Stimulated activated CD4-positive, alpha-beta T cell treated with anti-CD3 and anti-CD28 coated beads, Interleukin-15, amount 100 ng/mL, for 1 hour (primary cell): ENCODE results near the gene CYTH3.
"Not testable (repeated sequence)": the region's sequence is repeated elsewhere in the genome, so short reads cannot be mapped to it uniquely, and the experiment has no call there.

Experiments
- DNase-seq, 2 donors: peaks; one replicate each; pipeline ENCODE4 v3.0.0-alpha.2; 2020; ENCODE audit warnings: low read depth in 1 of 2, low spot score in 1 of 2

CYTH3 gene

GRCh38 chr7:6198689-6199595, 73.5 kb downstream of the CYTH3 start:
- DNase-seq, result no peak

- DNase-seq, result no peak
These were observed 74.4 kb downstream of the CYTH3 start for GRCh38 chr7:6197801-6198551.

DNA sequence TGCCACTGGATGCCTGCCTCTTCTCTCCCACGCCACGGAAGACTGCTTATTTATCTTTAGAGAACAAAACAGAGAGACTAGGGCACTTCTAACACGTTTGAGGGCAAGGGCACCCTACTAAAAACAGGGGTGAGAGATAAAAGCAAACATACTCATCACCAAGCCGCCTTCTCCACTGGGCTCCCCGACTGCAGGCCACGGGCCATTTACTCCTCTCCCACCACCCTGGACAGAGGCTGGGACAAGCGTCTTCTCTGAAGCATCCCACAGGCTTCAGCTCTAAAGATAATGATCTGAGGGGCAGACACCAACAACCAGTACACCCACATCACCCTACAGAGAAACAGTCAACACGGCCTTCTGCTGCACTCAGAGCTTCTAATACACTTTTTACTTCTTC, 78.7 kb downstream of the CYTH3 start:
- DNase-seq, result no peak

- DNase-seq, result not testable (repeated sequence)
These were observed 81.9 kb downstream of the CYTH3 start for GRCh38 chr7:6190563-6190962.

DNA sequence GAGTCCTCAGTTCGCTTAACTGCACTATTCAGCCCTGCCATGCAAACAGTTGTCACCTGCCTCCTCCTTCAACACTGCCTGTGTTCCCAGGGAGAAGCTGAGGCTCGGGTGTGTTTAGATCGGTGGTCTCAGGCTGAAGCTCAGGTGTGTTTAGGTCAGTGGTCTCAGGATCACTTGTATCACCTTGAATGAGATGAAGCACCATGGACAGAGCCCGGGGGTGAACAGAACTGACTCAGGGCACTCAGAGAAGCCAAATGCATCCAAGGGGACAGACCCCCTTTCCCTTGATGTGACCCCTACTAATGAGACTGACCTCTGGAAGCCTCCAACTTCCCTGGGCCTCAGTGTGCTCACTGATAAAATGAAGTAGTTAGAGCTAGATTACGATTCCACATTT, 84.0 kb downstream of the CYTH3 start:
- no peak for DNase-seq

GRCh38 chr7:6186577-6186976, 85.8 kb downstream of the CYTH3 start:
- no peak for DNase-seq

DNA sequence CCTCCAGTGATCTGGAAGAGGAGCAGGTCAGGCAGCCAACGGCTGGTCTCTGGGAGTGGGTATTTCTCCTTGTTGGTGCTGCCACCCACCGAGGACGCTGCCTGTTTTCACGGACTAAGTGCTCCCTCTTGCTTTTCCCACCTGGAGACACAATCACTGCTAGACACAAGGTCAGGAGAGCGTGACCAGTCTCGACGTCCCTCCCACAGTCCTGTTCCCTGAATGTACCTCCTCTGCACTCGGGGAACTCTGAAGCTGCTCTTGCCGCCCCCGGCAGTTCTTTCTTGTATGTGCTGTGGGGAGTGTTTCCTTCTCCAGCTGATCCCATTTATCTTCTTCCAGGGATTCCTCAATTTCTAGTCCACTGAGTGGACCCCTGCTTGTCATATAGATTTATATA, 89.4 kb downstream of the CYTH3 start:
- no peak for DNase-seq

GRCh38 chr7:6181136-6181535, 91.3 kb downstream of the CYTH3 start:
- DNase-seq, result no peak

GRCh38 chr7:6180344-6180725, 92.1 kb downstream of the CYTH3 start:
- DNase-seq, result no peak

- no peak for DNase-seq
These were observed 92.6 kb downstream of the CYTH3 start for GRCh38 chr7:6179620-6180343.

- no peak for DNase-seq
These were observed 94.0 kb downstream of the CYTH3 start for GRCh38 chr7:6178298-6179029.

DNA sequence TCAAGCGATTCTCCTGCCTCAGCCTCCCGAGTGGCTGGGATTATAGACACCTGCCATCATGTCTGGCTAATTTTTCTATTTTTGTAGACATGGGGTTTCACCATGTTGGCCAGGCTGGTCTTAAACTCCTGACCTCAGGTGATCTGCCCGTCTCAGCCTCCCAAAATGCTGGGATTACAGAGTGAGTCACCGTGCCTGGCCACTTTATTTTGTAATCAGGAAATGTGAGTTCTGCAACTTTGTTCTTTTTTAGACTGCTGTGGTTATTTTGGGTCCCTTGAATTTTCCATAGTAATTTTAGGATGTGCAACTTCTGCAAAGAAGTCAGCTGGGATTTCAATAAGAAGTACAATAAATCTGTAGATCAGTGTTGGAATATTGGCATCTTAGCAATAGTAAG, 96.8 kb downstream of the CYTH3 start:
- no peak for DNase-seq

GRCh38 chr7:6172910-6173295, 99.5 kb downstream of the CYTH3 start:
- DNase-seq, result no peak

DNA sequence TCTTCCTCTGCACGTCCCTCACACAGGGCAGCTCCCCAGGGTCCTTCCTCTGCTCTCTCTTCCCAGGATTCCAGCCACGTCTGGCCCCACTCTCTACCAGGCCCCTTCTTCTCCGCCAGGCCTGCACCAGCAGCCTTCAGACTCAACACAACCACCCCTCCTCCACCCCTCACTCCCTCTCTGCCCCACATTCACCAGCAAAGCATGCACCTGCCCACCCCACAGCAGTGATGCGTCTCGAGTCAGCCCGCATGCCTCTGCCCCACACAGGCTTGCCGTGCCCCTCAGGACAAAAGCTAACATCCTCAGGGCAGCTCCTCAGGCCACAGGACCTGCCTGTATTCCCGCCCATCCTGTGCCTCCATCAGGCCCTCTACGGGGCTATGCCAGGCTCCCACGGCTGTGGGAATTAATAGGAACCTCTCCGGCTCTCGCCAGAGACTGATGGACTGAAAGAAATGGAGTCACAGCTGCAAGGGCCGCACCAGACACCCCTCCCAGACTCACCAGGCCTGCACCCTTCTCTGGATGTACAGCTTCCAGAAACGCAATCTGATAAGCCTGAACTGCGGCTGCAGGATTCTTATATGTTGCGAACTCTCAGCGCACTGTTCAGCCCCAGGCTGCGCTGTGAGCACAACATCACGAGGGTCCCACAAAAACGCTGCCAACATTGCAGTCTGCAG, 100.1 kb downstream of the CYTH3 start:
- DNase-seq, result no peak

GRCh38 chr7:6171532-6172223, 100.7 kb downstream of the CYTH3 start:
- no peak for DNase-seq

DNA sequence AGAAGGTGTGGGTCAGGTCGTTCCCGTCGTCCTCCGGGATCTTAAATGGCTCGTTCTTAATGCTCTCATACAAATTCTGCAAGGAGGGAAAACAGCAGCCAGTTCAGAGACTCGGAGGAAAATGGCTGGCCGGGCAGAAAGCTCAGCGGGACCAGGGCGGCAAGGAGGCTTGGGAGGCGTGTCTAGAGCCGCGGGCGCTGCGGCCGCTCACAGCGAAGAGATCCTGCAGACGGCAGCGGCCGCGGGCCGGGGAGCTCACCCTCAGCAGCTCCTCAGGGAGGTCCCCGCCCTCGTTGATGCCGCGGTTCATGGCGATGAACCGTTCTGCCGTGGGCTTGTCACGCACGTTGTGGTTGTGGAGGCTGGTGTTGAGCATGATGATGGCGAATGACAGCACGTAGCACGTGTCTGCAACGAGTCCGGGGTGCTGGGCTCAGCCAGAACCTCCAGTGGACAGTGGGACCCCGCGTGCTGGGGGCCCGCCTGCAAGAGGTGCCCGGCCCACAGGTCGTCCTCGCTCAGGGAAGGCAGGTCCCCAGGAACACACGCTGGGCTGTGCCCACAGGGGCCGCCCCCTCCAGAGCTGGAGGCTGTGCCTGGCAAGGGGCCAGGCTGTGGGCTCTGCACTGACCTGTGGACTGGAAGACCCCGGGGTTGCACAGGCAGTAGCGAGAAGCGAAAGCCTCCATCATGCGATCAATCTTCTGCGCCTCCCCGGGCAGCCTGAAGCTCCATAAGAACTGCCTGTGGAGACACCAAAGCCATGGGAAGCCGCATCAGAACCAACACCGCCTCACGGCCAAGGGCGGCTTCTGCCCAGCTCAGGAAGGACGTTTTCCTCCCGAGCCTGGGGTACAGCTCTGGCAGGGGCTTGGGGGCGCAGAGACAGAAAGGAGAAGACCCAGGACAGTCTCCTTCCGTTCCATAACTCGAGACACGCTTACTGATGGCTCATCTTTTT, 101.6 kb downstream of the CYTH3 start:
- DNase-seq, result no peak

GRCh38 chr7:6169805-6170520, 102.5 kb downstream of the CYTH3 start:
- DNase-seq, result no peak

GRCh38 chr7:6168477-6168868, 104.0 kb downstream of the CYTH3 start:
- DNase-seq, result no peak
